GM21717 (cell line): ENCODE data around the gene TMEM233.
"Not testable (repeated sequence)": the region's sequence is repeated elsewhere in the genome, so short reads cannot be mapped to it uniquely, and the experiment has no call there.

Experiments used
- ATAC-seq: cut with Tn5 transposase; IDR thresholded peaks from one replicate; pipeline ENCODE4 v1.9.1; 2021; ENCODE audit warnings: mild to moderate bottlenecking, moderate library complexity; ENCODE audit not compliant: unreplicated experiment

The TMEM233 gene

GRCh38 chr12:119603767-119604166 lies 10.2 kb downstream of the TMEM233 start:
- no peak for ATAC-seq

- ATAC-seq = no peak
Observed at GRCh38 chr12:119609358-119609757, 15.8 kb downstream of the TMEM233 start.

- ATAC-seq = no peak
Observed at GRCh38 chr12:119613319-119613936, 19.9 kb downstream of the TMEM233 start.

GRCh38 chr12:119614705-119615104 lies 21.1 kb downstream of the TMEM233 start:
- ATAC-seq = no peak

GRCh38 chr12:119615518-119616475 lies 22.2 kb downstream of the TMEM233 start:
- ATAC-seq = no peak

- ATAC-seq = not testable (repeated sequence)
Observed at GRCh38 chr12:119618328-119618896, 24.8 kb downstream of the TMEM233 start.

GRCh38 chr12:119620490-119620889 lies 26.9 kb downstream of the TMEM233 start:
- ATAC-seq = no peak

GRCh38 chr12:119621878-119622277 lies 28.3 kb downstream of the TMEM233 start:
- ATAC-seq = no peak

GRCh38 chr12:119624966-119625365 lies 31.4 kb downstream of the TMEM233 start:
- ATAC-seq = no peak

GRCh38 chr12:119627019-119627643 lies 33.6 kb downstream of the TMEM233 start:
- no peak for ATAC-seq

- ATAC-seq = no peak
Observed at GRCh38 chr12:119627686-119628085, 34.1 kb downstream of the TMEM233 start.

- no peak for ATAC-seq
Observed at GRCh38 chr12:119630223-119630780, 36.7 kb downstream of the TMEM233 start.

- ATAC-seq = no peak
Observed at GRCh38 chr12:119630962-119631550, 37.5 kb downstream of the TMEM233 start.

- no peak for ATAC-seq
Observed at GRCh38 chr12:119631930-119632678, 38.5 kb downstream of the TMEM233 start.

GRCh38 chr12:119634743-119635142 lies 41.2 kb downstream of the TMEM233 start:
- ATAC-seq = no peak

GRCh38 chr12:119642986-119643385 lies 49.4 kb downstream of the TMEM233 start:
- ATAC-seq = no peak

- no peak for ATAC-seq
Observed at GRCh38 chr12:119644930-119645329, 51.4 kb downstream of the TMEM233 start.

GRCh38 chr12:119645535-119646059 lies 52.0 kb downstream of the TMEM233 start:
- no peak for ATAC-seq

GRCh38 chr12:119649202-119649808 lies 55.7 kb downstream of the TMEM233 start:
- no peak for ATAC-seq
